Neuron (in vitro differentiated cells): ENCODE results near the gene SPTSSA.

Experiments
- H2AFZ ChIP-seq: one replicate; pipeline ENCODE4 v1.6.1; 2013; ENCODE audit warnings: low read depth, mild to moderate bottlenecking, inconsistent platforms, low read length, moderate library complexity
- H3K27me3 ChIP-seq: one replicate; pipeline ENCODE4 v1.6.1; 2013; ENCODE audit warnings: low read length; ENCODE audit not compliant: insufficient read depth
- H3K36me3 ChIP-seq: one replicate; pipeline ENCODE4 v1.6.1; 2013; ENCODE audit warnings: low read length; ENCODE audit not compliant: insufficient read depth
- H3K4me1 ChIP-seq: one replicate; pipeline ENCODE4 v1.6.1; 2013; ENCODE audit warnings: low read length; ENCODE audit not compliant: insufficient read depth
- H3K4me3 ChIP-seq: 2 replicates; pipeline ENCODE4 v1.5.1; 2013; ENCODE audit warnings: mild to moderate bottlenecking, low read length, moderate library complexity
- H3K9me3 ChIP-seq: one replicate; pipeline ENCODE4 v1.6.1; 2013; ENCODE audit warnings: low read length

SPTSSA gene

GRCh38 chr14:34461334-34462131 lies 507 bp downstream of the SPTSSA start:
- H3K27me3 ChIP-seq, result no peaks in the 10 kb centered on the region
- peak overlapping the region; percentile 21 for H2AFZ ChIP-seq
- H3K36me3 ChIP-seq, result peaks cover 3% of the 10 kb centered on the region
- peak overlapping the region; percentile 81 for H3K4me3 ChIP-seq
- H3K4me1 ChIP-seq, result peaks cover 16% of the 10 kb centered on the region
- no peaks in the 10 kb centered on the region for H3K9me3 ChIP-seq

GRCh38 chr14:34460841-34461240 lies 1.2 kb downstream of the SPTSSA start:
- Histone ChIP-seq H3K9me3 (no peaks in the 10 kb centered on the region), H3K27me3 (no peaks in the 10 kb centered on the region), H3K4me3 (peak overlapping the region; percentile 81), H3K36me3 (peaks cover 5% of the 10 kb centered on the region), H3K4me1 (peaks cover 16% of the 10 kb centered on the region), H2AFZ (no peak overlapping the region)

GRCh38 chr14:34460295-34460694 lies 1.7 kb downstream of the SPTSSA start:
- Histone ChIP-seq H2AFZ (no peak overlapping the region), H3K27me3 (no peaks in the 10 kb centered on the region), H3K4me1 (peaks cover 16% of the 10 kb centered on the region), H3K36me3 (peaks cover 9% of the 10 kb centered on the region), H3K4me3 (peak overlapping the region; percentile 81), H3K9me3 (no peaks in the 10 kb centered on the region)

- Histone ChIP-seq H3K4me1 (peaks cover 10% of the 10 kb centered on the region), H3K36me3 (peaks cover 20% of the 10 kb centered on the region), H3K4me3 (no peak overlapping the region), H2AFZ (no peak overlapping the region), H3K9me3 (no peaks in the 10 kb centered on the region), H3K27me3 (no peaks in the 10 kb centered on the region)
Measured at GRCh38 chr14:34457186-34457585, 4.9 kb downstream of the SPTSSA start.

GRCh38 chr14:34453226-34453625 lies 8.8 kb downstream of the SPTSSA start:
- Histone ChIP-seq H3K27me3 (no peaks in the 10 kb centered on the region), H3K36me3 (peaks cover 26% of the 10 kb centered on the region), H3K9me3 (peaks cover under 1% of the 10 kb centered on the region), H3K4me1 (no peaks in the 10 kb centered on the region), H3K4me3 (no peak overlapping the region), H2AFZ (no peak overlapping the region)

GRCh38 chr14:34452258-34452822 lies 9.7 kb downstream of the SPTSSA start:
- H3K4me3 ChIP-seq, result no peak overlapping the region
- H3K9me3 ChIP-seq, result peaks cover 2% of the 10 kb centered on the region
- no peaks in the 10 kb centered on the region for H3K4me1 ChIP-seq
- H3K27me3 ChIP-seq, result no peaks in the 10 kb centered on the region
- peaks cover 26% of the 10 kb centered on the region for H3K36me3 ChIP-seq
- no peak overlapping the region for H2AFZ ChIP-seq

GRCh38 chr14:34450958-34451357 lies 11.1 kb downstream of the SPTSSA start:
- no peaks in the 10 kb centered on the region for H3K27me3 ChIP-seq
- H3K4me3 ChIP-seq, result no peak overlapping the region
- H3K4me1 ChIP-seq, result no peaks in the 10 kb centered on the region
- peaks cover 2% of the 10 kb centered on the region for H3K9me3 ChIP-seq
- no peak overlapping the region for H2AFZ ChIP-seq
- H3K36me3 ChIP-seq, result peaks cover 29% of the 10 kb centered on the region

- Histone ChIP-seq H2AFZ (no peak overlapping the region), H3K9me3 (peaks cover 2% of the 10 kb centered on the region), H3K36me3 (peaks cover 26% of the 10 kb centered on the region), H3K4me3 (no peak overlapping the region), H3K27me3 (no peaks in the 10 kb centered on the region), H3K4me1 (no peaks in the 10 kb centered on the region)
Measured at GRCh38 chr14:34450542-34450915, 11.5 kb downstream of the SPTSSA start.

- Histone ChIP-seq H2AFZ (no peak overlapping the region), H3K4me1 (no peaks in the 10 kb centered on the region), H3K27me3 (no peaks in the 10 kb centered on the region), H3K4me3 (no peak overlapping the region), H3K9me3 (peaks cover 2% of the 10 kb centered on the region), H3K36me3 (peaks cover 25% of the 10 kb centered on the region)
Measured at GRCh38 chr14:34449819-34450541, 12.1 kb downstream of the SPTSSA start.

- Histone ChIP-seq H3K36me3 (no peaks in the 10 kb centered on the region), H3K27me3 (no peaks in the 10 kb centered on the region), H3K4me3 (no peak overlapping the region), H2AFZ (no peak overlapping the region), H3K4me1 (no peaks in the 10 kb centered on the region), H3K9me3 (no peaks in the 10 kb centered on the region)
Measured at GRCh38 chr14:34439090-34439489, 22.9 kb downstream of the SPTSSA start.

- Histone ChIP-seq H3K4me3 (no peak overlapping the region), H3K27me3 (no peaks in the 10 kb centered on the region), H2AFZ (no peak overlapping the region), H3K36me3 (no peaks in the 10 kb centered on the region), H3K9me3 (no peaks in the 10 kb centered on the region), H3K4me1 (no peaks in the 10 kb centered on the region)
Measured at GRCh38 chr14:34438438-34438837, 23.6 kb downstream of the SPTSSA start.

GRCh38 chr14:34437729-34438080 lies 24.3 kb downstream of the SPTSSA start:
- Histone ChIP-seq H3K9me3 (no peaks in the 10 kb centered on the region), H3K36me3 (no peaks in the 10 kb centered on the region), H2AFZ (no peak overlapping the region), H3K4me1 (no peaks in the 10 kb centered on the region), H3K4me3 (no peak overlapping the region), H3K27me3 (no peaks in the 10 kb centered on the region)

- no peaks in the 10 kb centered on the region for H3K9me3 ChIP-seq
- no peak overlapping the region for H2AFZ ChIP-seq
- no peaks in the 10 kb centered on the region for H3K27me3 ChIP-seq
- no peaks in the 10 kb centered on the region for H3K4me1 ChIP-seq
- no peaks in the 10 kb centered on the region for H3K36me3 ChIP-seq
- no peak overlapping the region for H3K4me3 ChIP-seq
Measured at GRCh38 chr14:34436960-34437728, 24.9 kb downstream of the SPTSSA start.
